NCI-H748 (cell line): ENCODE measurements around the gene F12.

Experiments used
- DNase-seq: peaks from one replicate; lab custom pipeline; 2025; ENCODE audit not compliant: unreplicated experiment; lab: John Stamatoyannopoulos, UW

F12 gene

DNA sequence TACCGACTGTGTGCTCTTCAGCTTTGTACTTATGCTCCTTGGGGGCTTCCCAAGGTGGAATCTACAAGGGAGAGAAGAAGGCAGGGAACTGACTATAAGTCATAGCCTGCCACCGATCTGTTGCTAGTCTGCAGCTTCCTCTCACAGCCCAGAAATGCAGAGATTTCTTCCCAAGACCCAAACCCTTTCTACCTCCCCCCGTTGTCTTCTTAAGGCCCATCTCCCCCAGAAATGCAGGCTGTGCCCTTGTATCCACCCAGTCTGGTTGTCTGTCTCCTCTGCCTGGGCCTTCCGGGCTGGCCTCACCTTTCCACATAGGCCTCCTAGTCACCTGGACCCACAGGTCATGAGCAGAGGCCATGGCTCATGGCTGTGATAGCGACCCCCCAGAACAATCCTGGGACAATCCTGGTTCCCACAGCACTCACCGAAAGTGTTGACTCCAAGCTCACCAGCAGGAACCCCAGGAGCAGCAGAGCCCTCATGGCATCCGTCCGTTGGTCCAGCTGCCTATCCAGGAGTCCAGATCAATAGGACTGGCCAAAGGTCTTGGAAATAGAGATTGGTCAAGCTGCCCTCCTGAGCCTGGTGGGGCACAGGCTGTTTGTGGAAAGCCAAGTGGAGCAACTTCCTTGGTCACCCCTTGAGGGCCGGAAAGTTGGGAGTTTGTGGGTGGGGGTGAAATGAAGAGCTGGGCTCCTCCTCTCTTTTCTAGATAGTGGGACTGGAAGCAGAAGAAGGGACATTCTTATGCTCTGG is at the start of gene F12:
Gene F12 (minus strand): TSS at position 522 of the 759 bp plus-strand sequence. CDS start 37 bp downstream, at position 485.
- DNase-seq = no peak

- DNase-seq = no peak
Measured at GRCh38 chr5:177458912-177459350, 49.6 kb upstream of the F12 start.

- DNase-seq = no peak
Measured at GRCh38 chr5:177457852-177458681, 48.7 kb upstream of the F12 start.

DNA sequence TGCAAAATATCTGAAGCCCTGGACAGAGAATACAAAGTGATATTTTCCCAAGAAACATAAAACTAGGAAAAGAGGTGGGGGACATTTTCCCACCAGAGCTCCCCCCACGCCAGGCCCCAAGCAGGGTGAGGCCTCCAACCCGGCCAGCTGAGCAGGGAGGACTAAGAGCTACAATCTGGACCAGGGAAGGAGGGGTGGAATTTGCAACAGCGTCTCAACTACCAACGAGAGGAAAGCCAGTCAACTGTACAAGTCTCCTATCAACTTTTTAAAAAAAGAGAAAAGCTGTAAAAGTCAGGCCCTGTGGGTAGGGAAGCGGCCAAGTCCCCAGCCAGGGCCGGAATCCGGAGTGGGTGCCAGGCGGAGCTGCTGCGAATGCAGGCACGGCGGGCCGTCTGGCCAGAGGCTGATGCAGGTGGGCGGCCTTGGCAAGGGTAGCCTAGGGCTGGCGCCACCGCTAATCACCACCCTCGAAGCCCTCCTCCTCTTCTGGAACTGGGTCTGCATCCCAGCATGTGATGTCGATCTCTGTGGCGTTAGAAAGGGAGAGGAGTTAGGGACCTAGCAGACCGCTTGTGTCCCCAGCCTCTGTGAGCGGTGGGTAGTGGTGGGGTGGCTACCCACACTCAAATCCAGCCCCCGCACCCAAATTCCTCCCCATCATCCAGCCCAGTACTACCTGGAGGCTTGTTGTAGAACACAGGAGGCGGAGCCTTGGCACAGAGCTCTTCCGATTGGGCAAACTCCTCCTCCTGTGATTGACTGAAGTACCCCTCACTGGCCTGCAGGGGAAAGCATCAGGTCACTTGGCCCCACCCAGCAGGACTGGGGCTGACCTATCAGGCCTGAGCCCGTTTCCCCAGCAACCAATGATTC is 47.9 kb upstream of the F12 start:
- DNase-seq = peak; percentile 98

- no peak for DNase-seq
Measured at GRCh38 chr5:177456591-177456964, 47.2 kb upstream of the F12 start.

- DNase-seq = peak; percentile 95
Measured at GRCh38 chr5:177455661-177456590, 46.6 kb upstream of the F12 start.

GRCh38 chr5:177455036-177455660 is 45.8 kb upstream of the F12 start:
- peak; percentile 90 for DNase-seq

GRCh38 chr5:177454397-177455035 is 45.2 kb upstream of the F12 start:
- peak; percentile 91 for DNase-seq

GRCh38 chr5:177453852-177454396 is 44.6 kb upstream of the F12 start:
- DNase-seq = peak; percentile 80

DNA sequence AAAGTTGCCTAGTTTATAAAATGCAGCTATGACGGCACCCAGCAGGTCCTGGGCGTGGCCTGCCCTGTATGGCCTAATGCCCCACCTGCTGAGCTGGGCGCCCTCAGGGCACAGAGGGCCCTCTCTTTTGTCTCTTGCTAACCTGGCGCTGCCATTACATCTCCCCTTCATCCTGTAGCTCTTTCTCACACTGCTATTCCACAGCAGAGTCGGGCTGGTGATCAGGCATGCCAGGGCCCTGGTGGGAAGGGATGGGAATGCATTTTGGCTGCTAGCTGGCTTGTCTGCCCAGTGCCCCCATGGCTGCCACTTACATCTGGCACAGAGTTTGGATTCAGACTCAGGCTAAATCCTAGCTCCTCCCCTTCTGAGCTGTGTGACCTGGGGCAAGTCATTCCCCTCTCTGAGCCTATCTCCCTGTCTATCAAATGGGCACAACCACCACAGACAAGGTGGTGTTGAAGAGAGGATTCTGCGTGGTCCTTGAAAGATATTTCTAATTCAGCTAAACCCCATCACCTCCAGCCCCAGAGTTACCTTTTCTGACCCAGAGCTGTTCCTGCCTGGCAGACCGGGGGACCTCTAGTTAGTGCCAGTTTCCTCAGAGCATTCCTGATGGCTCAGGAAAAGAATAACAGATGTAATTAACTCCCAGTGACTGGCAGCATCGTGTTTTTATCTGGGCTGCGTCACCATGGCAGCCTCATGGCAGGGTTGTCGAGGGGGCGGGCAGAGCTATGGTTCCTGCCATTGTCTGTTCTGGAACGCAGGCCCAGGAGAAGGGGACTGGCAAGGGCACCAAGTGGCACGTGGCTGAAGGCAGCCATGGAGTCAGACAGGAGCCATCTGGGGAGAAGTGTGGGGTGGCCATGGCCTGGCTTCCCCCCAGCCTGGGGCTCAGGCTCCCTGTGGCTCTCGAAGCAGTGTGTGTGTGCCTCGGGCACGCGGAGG is 43.6 kb upstream of the F12 start:
- DNase-seq = no peak

- DNase-seq = no peak
Measured at GRCh38 chr5:177450667-177451424, 41.5 kb upstream of the F12 start.

- DNase-seq = no peak
Measured at GRCh38 chr5:177449140-177450061, 40.0 kb upstream of the F12 start.

DNA sequence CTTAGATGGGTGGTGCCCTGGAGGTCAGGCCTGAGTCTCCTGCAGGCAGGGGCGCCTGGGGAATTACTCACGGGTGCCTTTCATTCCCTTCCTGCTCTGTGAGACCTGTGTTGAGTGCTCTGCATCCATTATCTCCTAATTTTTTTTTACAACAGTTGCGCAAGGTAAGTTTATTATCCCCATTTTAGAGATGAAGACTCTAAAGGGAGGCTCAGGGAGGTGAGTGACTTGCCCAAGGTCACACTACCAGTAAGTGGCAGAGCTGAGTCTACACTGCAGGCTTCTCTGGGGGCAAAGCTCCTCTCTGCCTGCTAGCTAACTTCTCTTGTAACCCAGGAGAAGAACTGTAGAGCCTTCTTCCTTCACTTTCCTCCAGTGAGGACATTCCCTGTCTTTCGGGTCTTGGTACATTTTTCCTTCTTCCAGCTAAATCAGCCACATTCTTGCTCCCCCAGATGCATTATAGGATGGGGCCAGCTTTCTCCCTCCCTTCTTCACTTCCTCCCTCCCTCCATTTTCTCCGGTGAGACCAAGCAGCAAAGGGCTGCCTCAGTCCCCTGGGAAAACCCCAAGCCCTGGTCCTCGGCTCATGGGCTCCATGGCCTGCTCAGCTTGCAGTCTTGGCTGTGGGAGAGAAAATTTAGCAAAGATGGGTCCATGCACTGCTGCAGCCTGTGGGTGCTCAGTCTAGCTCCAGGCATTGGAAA is 39.0 kb upstream of the F12 start:
- DNase-seq = no peak

GRCh38 chr5:177447611-177448243 is 38.4 kb upstream of the F12 start:
- peak; percentile 77 for DNase-seq

DNA sequence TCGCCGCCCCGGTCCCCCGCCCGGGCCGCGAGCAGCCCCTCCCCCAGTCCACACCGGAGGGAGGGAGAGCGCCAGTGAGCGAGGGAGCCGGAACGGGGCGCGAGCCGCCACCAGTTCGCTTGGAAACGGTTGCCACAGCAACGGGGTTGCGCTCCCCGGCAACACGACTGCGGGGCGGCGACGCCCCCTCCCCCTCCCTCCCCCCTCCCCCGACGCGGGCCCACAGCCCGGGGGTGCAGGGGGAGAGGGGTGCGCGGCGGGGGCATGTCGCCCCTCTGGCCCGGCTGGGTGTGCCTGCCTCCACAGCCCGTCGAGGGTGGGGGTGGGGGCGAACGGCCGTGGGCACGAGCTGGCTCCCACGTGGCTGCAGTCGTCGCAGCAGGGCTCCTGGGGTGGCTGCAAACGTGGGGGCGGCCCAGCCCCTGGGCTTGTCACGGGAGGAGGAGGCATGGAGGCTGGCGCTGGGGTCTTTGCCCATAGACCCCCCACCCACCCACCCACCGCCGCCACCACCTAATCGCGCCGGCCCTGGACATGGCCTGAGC is 37.8 kb upstream of the F12 start:
- DNase-seq = peak; percentile 92
